Measurements from ENCODE around the gene TEX11.

Gene TEX11

DNA sequence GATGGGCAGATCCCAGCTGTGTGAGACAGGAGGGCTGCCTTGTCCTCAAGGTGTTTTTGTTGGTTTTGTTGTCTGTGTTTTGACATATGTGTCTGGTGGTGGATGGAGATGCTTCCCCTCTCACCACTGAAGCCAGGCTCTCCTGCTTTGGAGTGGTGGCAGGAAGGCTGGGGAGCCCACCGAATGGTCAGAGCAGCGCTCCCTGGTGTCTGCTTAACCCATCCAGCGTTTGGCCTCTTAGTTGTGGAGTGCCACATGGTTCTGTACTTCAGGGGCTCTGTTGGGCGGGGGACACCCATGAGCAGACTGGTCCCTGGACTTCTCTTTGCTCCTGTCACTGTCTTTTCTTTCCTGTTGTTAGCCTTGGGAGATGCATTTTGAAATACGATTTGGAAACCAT, 412.0 kb downstream of the TEX11 start:
- no peak for DNase-seq (ENCODE audit: low read depth in 3 of 3)

DNA sequence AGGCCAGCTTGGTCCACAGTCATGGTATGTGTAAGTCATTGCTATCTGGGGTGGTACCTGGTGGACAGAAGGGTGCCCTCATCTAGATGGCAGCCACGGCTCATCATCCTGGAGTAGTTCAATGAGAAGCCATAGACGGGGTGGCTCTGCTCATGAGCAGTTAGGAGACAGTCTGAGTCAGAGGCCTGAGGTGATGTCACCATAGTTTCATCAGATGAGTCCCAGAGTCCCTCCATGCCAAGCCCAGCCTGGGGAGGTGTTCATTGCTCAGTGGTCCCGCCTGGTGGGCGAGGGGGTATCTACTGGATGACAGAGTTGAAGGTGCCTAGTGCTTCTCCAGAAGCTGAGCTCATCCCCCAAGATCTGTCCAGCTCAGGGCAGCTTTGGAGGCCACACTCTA, 414.1 kb downstream of the TEX11 start:
- no peak for DNase-seq (ENCODE audit: low read depth in 3 of 3)

DNA sequence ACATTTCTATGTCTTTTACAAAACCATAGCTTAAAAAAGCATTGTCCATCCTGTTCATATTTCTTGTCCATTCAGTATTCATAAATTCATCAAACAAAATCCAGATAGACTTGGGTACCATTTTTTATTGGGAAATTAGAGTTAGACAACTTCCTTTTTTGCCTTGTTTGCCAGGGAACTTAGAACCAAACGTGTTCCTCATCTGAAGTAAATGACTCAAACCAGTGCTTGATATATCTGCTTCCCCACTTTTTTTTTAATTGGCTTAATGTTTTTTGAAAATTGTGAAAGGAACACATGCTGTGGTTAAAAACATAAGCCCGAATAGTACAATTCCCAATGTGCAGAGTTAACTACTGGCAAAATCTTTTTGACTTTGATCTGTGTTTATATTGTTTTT, 419.7 kb downstream of the TEX11 start:
- DNase-seq (ENCODE audit: low read depth in 3 of 3) = no peak

GRCh38 chrX:70485466-70485865, 423.0 kb downstream of the TEX11 start:
- no peak for DNase-seq (ENCODE audit: low read depth in 3 of 3)

- no peak for DNase-seq (ENCODE audit: low read depth in 3 of 3)
Measured at GRCh38 chrX:70482300-70482699, 426.2 kb downstream of the TEX11 start.

- no peak for DNase-seq (ENCODE audit: low read depth in 3 of 3)
Measured at GRCh38 chrX:70481471-70482270, 426.8 kb downstream of the TEX11 start.

DNA sequence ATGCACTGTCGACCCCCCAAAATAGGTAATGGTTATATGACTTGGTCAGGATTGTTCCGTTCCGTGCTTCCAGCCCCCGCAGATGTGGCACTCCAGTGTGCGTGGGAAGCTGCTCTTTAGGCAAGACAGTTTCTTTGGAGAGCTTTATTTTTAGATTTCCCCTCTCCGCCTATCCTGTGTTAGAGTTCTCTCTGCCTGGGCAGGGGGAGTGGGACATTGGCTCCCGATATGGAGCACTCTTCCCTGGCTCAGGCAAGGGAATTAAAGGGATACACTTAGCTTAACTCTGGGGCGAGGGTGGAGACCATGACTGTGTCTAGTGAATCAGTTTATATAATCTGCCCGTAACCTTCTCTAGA, 427.9 kb downstream of the TEX11 start:
- no peak for DNase-seq (ENCODE audit: low read depth in 3 of 3)

- no peak for DNase-seq (ENCODE audit: low read depth in 3 of 3)
Measured at GRCh38 chrX:70479922-70480659, 428.4 kb downstream of the TEX11 start.

GRCh38 chrX:70479247-70479921, 429.1 kb downstream of the TEX11 start:
- no peak for DNase-seq (ENCODE audit: low read depth in 3 of 3)
